ENCODE measurements around the gene GSTT2. TPM values are rescaled to one million over a fixed set of nuclear protein-coding genes. Genes with fewer than 3 reads are reported as not detected.

Gene GSTT2
- total RNA-seq, 4 donors from 2014 or later = 3.0 TPM; not detected in 3

- H3K27ac ChIP-seq = no peak overlapping the region
- no peaks in the 10 kb centered on the region for H3K27me3 ChIP-seq
- H3K9me3 ChIP-seq = no peaks in the 10 kb centered on the region
- ATAC-seq = no peak
- no peaks in the 10 kb centered on the region for H3K36me3 ChIP-seq
- 75 to 85% methylated on average over 4 to 6 of the region's 6 CpGs for WGBS, 2 donors (ENCODE audit: low coverage in 1 of 2)
- TF ChIP-seq EP300 (IDR thresholded peaks at IDR 0.05) = no peak
- TF ChIP-seq POLR2AphosphoS5 (IDR thresholded peaks at IDR 0.05) = no peak
- TF ChIP-seq, protein P1, sequence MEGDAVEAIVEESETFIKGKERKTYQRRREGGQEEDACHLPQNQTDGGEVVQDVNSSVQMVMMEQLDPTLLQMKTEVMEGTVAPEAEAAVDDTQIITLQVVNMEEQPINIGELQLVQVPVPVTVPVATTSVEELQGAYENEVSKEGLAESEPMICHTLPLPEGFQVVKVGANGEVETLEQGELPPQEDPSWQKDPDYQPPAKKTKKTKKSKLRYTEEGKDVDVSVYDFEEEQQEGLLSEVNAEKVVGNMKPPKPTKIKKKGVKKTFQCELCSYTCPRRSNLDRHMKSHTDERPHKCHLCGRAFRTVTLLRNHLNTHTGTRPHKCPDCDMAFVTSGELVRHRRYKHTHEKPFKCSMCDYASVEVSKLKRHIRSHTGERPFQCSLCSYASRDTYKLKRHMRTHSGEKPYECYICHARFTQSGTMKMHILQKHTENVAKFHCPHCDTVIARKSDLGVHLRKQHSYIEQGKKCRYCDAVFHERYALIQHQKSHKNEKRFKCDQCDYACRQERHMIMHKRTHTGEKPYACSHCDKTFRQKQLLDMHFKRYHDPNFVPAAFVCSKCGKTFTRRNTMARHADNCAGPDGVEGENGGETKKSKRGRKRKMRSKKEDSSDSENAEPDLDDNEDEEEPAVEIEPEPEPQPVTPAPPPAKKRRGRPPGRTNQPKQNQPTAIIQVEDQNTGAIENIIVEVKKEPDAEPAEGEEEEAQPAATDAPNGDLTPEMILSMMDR (IDR thresholded peaks at IDR 0.05) = no peak
- no peak for TF ChIP-seq POLR2A (IDR thresholded peaks at IDR 0.05)
- no peak overlapping the region for H3K4me3 ChIP-seq
- H3K4me1 ChIP-seq = peaks cover 0 to 35% (median 7%) of the 10 kb centered on the region in 3 donors
Observed at GRCh38 chr22:24008381-24009226, 28.7 kb downstream of the GSTT2 start.

DNA sequence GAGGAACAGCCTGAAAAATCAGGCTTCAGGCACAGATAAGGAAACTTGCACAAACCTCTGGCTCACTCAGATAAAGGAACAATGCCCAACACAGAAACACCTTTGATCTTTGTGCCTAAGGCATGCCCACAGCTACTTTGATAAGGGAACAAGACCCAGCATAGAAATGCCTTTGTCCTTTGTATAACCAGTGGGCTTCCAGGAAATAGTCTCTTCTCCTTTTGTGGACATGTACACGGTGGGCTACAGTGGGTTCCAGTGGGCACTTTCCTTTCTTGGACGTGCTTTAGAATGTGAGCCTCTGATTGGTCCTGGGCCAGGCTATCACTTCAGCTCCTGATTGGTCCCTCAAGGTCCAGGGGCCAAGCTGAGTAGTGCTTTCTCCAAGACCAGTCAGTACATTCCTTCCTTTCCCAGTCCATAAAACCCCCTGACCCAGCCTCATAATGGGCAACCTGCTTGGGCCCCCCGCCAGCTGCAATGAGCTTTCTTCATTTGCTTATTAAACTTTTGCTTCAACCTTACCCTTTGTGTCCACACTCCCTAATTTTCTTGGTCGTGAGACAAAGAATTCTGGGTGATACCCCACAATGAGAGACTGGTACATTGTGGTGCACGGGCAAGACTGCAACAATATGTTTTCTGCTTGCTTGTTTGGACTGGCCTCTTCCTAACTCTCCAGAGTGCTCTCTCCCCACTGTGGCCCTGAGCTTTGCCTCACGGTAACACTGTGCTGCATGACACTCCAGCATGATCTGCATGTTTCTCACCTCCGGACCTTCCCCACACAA is 29.5 kb downstream of the GSTT2 start:
- Histone ChIP-seq H3K9me3 (no peaks in the 10 kb centered on the region), H3K36me3 (no peaks in the 10 kb centered on the region), H3K27me3 (no peaks in the 10 kb centered on the region), H3K4me1 (peaks cover 0 to 39% (median 7%) of the 10 kb centered on the region in 3 donors), H3K27ac (no peak overlapping the region), H3K4me3 (no peak overlapping the region)
- 71 to 89% methylated on average over 6 to 7 of the region's 7 CpGs for WGBS, 2 donors (ENCODE audit: low coverage in 1 of 2)
- no peak for TF ChIP-seq EP300 (IDR thresholded peaks at IDR 0.05)
- TF ChIP-seq POLR2A (IDR thresholded peaks at IDR 0.05) = no peak
- no peak for TF ChIP-seq POLR2AphosphoS5 (IDR thresholded peaks at IDR 0.05)
- TF ChIP-seq, protein P1 (IDR thresholded peaks at IDR 0.05) = no peak
- no peak for ATAC-seq

GRCh38 chr22:24010018-24010391 is 30.1 kb downstream of the GSTT2 start:
- Histone ChIP-seq H3K27me3 (no peaks in the 10 kb centered on the region), H3K9me3 (no peaks in the 10 kb centered on the region), H3K27ac (no peak overlapping the region), H3K36me3 (no peaks in the 10 kb centered on the region), H3K4me1 (peaks cover 0 to 36% (median 7%) of the 10 kb centered on the region in 3 donors), H3K4me3 (no peak overlapping the region)
- 95 to 100% methylated on average over 2 of the region's 2 CpGs for WGBS, 2 donors (ENCODE audit: low coverage in 1 of 2)
- no peak for TF ChIP-seq POLR2A (IDR thresholded peaks at IDR 0.05)
- no peak for TF ChIP-seq POLR2AphosphoS5 (IDR thresholded peaks at IDR 0.05)
- TF ChIP-seq, protein P1 (IDR thresholded peaks at IDR 0.05) = no peak
- TF ChIP-seq EP300 (IDR thresholded peaks at IDR 0.05) = no peak
- ATAC-seq = no peak

DNA sequence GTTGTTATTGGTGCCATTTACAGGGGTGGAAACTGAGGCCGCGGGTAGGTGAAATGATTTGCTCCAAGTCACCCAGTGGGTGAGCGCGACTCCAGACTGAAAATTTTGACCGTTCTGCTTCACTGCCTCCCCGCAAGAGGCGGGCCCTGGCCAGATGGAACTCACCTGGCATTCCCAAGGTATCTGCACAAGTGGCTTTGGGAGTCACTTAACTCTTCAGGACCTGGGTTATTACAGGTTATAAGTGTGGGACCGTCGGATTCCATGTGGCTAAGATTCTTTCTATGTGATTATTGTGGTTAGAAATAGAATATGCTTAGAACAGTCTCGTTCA is 31.8 kb downstream of the GSTT2 start:
- Histone ChIP-seq H3K4me1 (peaks cover 0 to 24% (median 7%) of the 10 kb centered on the region in 3 donors), H3K36me3 (no peaks in the 10 kb centered on the region), H3K27ac (peak overlapping the region; percentile 2 to 86 (median 84)), H3K4me3 (peak overlapping the region; percentile 49 to 92), H3K27me3 (no peaks in the 10 kb centered on the region), H3K9me3 (no peaks in the 10 kb centered on the region)
- WGBS, 2 donors (ENCODE audit: low coverage in 1 of 2) = 0 to 4% methylated on average over 3 to 8 of the region's 10 CpGs
- TF ChIP-seq POLR2A (IDR thresholded peaks at IDR 0.05) (no peak), EP300 (IDR thresholded peaks at IDR 0.05) (no peak), POLR2AphosphoS5 (IDR thresholded peaks at IDR 0.05) (no peak)
- TF ChIP-seq, protein P1 (IDR thresholded peaks at IDR 0.05) = no peak
- no peak for ATAC-seq

All from gastroesophageal sphincter (tissue), 4 donors.